Activated CD8-positive, alpha-beta T cell treated with anti-CD3 and anti-CD28 coated beads for 36 hours (primary cell): ENCODE measurements around the gene GGT6. TPM values are rescaled to one million over a fixed set of nuclear protein-coding genes. Genes with fewer than 3 reads are reported as not detected.

ENCODE experiments used
- ATAC-seq: fragments of 200-7000 bp; cut with Tn5 transposase; one replicate; pipeline ENCODE4 v1.10.0; 2021; ENCODE audit warnings: mild to moderate bottlenecking, moderate library complexity
- CTCF ChIA-PET: fragments of 350-600 bp; sonication (Branson Sonifier 250); formaldehyde crosslinking; loops from one replicate; lab custom pipeline; 2021; ENCODE audit warnings: antibody characterized with exemption; lab: Charles Lee
- POLR2A ChIA-PET: fragments of 350-600 bp; sonication (Branson Sonifier 250); formaldehyde crosslinking; loops from one replicate; lab custom pipeline; 2021; ENCODE audit warnings: antibody characterized with exemption; lab: Charles Lee
- DNase-seq: peaks from one replicate; pipeline ENCODE4 v3.0.0-alpha.2; 2020
- H3K27ac Mint-ChIP-seq: one replicate; pipeline ENCODE4 v1.8.0; 2021; ENCODE audit warnings: mild to moderate bottlenecking, mixed read lengths
- H3K27me3 Mint-ChIP-seq: one replicate; pipeline ENCODE4 v1.8.0; 2021; ENCODE audit warnings: mixed read lengths
- H3K36me3 Mint-ChIP-seq: one replicate; pipeline ENCODE4 v1.8.0; 2021; ENCODE audit warnings: low read depth, mixed read lengths
- H3K4me1 Mint-ChIP-seq: one replicate; pipeline ENCODE4 v1.8.0; 2021; ENCODE audit warnings: low read depth, mixed read lengths
- H3K4me3 Mint-ChIP-seq: one replicate; pipeline ENCODE4 v1.8.0; 2021; ENCODE audit warnings: mild to moderate bottlenecking, moderate library complexity, mixed read lengths
- H3K9me3 Mint-ChIP-seq: one replicate; pipeline ENCODE4 v1.8.0; 2021; ENCODE audit warnings: mixed read lengths
- intact Hi-C: fragments of 100-400 bp; cut with micrococcal nuclease; formaldehyde crosslinking; loops from one replicate; pipeline ENCODE4 v1.10.0; 2022
- total RNA-seq, 2 experiments: library from RNA; stranded (reverse); gene quantifications; one replicate each; pipeline ENCODE4 v1.2.3, GENCODE V29; 2021
- TF ChIP-seq, protein P1 (sequence below): fragments of 200-600 bp; IDR thresholded peaks from one replicate; pipeline ENCODE4 v1.8.0; 2022; ENCODE audit warnings: antibody characterized with exemption, mild to moderate bottlenecking

GGT6 gene
- total RNA-seq, 2 experiments from 2014 or later: not detected

DNA sequence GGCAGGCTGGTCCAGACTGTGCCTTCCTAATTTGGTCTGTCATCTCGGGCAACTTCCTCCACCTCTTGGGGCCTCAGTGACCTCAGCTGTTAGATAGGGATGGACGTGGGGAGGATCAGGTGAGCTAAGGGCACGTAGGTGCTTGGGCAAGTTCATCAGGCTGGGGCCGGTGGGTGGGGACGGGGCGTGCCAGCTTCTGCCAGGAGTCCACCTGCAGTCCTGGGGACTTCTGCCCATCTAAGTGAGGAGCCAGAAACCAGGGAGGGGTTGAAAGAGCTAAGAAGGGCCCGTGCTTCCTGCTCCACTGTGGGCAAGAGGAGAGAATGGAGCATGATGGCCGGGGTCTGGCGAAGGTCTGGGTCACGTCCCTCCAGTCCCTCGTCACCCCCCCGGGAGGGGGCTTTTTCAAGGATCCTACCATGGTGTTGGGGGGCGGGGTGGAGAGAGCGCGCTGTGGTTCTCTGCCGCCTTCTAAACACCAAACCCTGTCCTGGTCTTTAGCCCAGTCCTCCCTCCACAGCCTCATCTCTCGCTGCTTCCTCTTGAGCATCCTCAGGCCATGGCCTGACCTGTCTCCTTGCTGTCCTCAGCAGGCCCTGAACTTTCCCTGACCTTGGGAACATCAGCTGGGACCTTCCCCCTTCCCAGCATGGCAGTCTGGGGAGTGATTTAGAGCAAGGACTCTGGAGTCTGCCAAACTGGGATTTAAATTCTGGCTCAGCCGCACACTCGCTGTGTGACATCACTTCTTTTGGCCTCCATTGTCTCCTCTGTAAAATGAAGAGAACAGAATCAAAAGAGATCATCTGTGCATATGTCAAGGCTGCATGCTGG is 40.1 kb downstream of the GGT6 start:
- H3K4me1 Mint-ChIP-seq: no peaks in the 10 kb centered on the region
- DNase-seq (no peak), ATAC-seq (no peak)
- H3K27ac Mint-ChIP-seq: no peak overlapping the region
- ChIA-PET CTCF (interaction anchor here (1.1 to 1.3 kb wide), 2 partner anchors 47 to 100 kb away, joined by 3 to 4 read pairs; no protein-coding TSS in a partner anchor), POLR2A (no interaction called here)
- H3K9me3 Mint-ChIP-seq: no peaks in the 10 kb centered on the region
- intact Hi-C loops: no loop called here
- no peaks in the 10 kb centered on the region for H3K36me3 Mint-ChIP-seq
- H3K27me3 Mint-ChIP-seq: no peaks in the 10 kb centered on the region
- H3K4me3 Mint-ChIP-seq: no peak overlapping the region
- TF ChIP-seq, protein P1, sequence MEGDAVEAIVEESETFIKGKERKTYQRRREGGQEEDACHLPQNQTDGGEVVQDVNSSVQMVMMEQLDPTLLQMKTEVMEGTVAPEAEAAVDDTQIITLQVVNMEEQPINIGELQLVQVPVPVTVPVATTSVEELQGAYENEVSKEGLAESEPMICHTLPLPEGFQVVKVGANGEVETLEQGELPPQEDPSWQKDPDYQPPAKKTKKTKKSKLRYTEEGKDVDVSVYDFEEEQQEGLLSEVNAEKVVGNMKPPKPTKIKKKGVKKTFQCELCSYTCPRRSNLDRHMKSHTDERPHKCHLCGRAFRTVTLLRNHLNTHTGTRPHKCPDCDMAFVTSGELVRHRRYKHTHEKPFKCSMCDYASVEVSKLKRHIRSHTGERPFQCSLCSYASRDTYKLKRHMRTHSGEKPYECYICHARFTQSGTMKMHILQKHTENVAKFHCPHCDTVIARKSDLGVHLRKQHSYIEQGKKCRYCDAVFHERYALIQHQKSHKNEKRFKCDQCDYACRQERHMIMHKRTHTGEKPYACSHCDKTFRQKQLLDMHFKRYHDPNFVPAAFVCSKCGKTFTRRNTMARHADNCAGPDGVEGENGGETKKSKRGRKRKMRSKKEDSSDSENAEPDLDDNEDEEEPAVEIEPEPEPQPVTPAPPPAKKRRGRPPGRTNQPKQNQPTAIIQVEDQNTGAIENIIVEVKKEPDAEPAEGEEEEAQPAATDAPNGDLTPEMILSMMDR: no peak

DNA sequence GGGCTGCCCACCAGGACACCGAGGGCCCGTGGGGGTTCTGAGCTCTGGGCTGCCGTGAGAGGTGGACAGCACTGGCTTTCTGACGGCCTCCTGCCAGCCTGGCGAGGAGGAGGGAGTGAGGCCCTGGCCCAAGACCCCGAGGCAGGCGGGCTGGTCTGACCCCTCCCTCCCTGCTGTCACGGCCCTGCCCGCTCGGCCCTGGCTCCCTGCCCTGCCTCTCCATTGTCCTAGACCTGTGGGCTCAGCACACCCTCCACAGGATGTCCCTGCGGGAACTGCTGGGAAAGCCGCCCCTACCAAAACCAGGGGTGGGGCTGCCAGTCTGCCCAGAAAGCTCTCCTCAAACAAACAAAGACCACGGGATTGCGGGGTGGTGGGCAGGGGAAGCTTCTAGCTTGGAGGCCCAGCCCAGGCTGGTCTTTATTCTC is 41.0 kb downstream of the GGT6 start:
- Mint-ChIP-seq H3K27me3 (no peaks in the 10 kb centered on the region), H3K4me1 (no peaks in the 10 kb centered on the region), H3K27ac (no peak overlapping the region), H3K4me3 (no peak overlapping the region), H3K9me3 (no peaks in the 10 kb centered on the region), H3K36me3 (no peaks in the 10 kb centered on the region)
- CTCF ChIA-PET: interaction anchor here (1.3 kb wide), 1 partner anchor 48 kb away, joined by 4 read pairs; no protein-coding TSS in a partner anchor
- ATAC-seq (no peak), DNase-seq (no peak)
- POLR2A ChIA-PET: interaction anchor here (1.0 kb wide), 1 partner anchor 33 kb away, joined by 3 read pairs; no protein-coding TSS in a partner anchor
- TF ChIP-seq, protein P1: no peak
- intact Hi-C loops: no loop called here

- intact Hi-C loops: no loop called here
- H3K4me1 Mint-ChIP-seq: no peaks in the 10 kb centered on the region
- no peaks in the 10 kb centered on the region for H3K27me3 Mint-ChIP-seq
- H3K36me3 Mint-ChIP-seq: no peaks in the 10 kb centered on the region
- no peak overlapping the region for H3K4me3 Mint-ChIP-seq
- ATAC-seq: no peak
- H3K9me3 Mint-ChIP-seq: no peaks in the 10 kb centered on the region
- no peak for DNase-seq
- ChIA-PET POLR2A (interaction anchor here (0.8 to 1.0 kb wide), 2 partner anchors 17 to 33 kb away, joined by 3 read pairs; no protein-coding TSS in a partner anchor), CTCF (interaction anchor here (1.3 kb wide), 1 partner anchor 49 kb away, joined by 4 read pairs; no protein-coding TSS in a partner anchor)
- TF ChIP-seq, protein P1: no peak
- no peak overlapping the region for H3K27ac Mint-ChIP-seq
Measured at GRCh38 chr17:4518901-4519300, 41.5 kb downstream of the GGT6 start.

- TF ChIP-seq, protein P1: no peak
- no peaks in the 10 kb centered on the region for H3K9me3 Mint-ChIP-seq
- DNase-seq: no peak
- ATAC-seq: no peak
- H3K4me3 Mint-ChIP-seq: no peak overlapping the region
- H3K27me3 Mint-ChIP-seq: no peaks in the 10 kb centered on the region
- POLR2A ChIA-PET: no interaction called here
- H3K4me1 Mint-ChIP-seq: no peaks in the 10 kb centered on the region
- CTCF ChIA-PET: interaction anchor here (0.7 to 2.1 kb wide), 3 partner anchors 50 to 317 kb away, joined by 4 to 8 read pairs (median 6); no protein-coding TSS in a partner anchor
- no peaks in the 10 kb centered on the region for H3K36me3 Mint-ChIP-seq
- no peak overlapping the region for H3K27ac Mint-ChIP-seq
- intact Hi-C loops: no loop called here
Measured at GRCh38 chr17:4516735-4517134, 43.6 kb downstream of the GGT6 start.

GRCh38 chr17:4515501-4515900 is 44.9 kb downstream of the GGT6 start:
- H3K4me1 Mint-ChIP-seq: peaks cover 2% of the 10 kb centered on the region
- H3K27me3 Mint-ChIP-seq: no peaks in the 10 kb centered on the region
- no peak for DNase-seq
- no peak for ATAC-seq
- H3K27ac Mint-ChIP-seq: no peak overlapping the region
- TF ChIP-seq, protein P1: no peak
- ChIA-PET CTCF (no interaction called here), POLR2A (no interaction called here)
- intact Hi-C loops: no loop called here
- no peaks in the 10 kb centered on the region for H3K9me3 Mint-ChIP-seq
- no peak overlapping the region for H3K4me3 Mint-ChIP-seq
- no peaks in the 10 kb centered on the region for H3K36me3 Mint-ChIP-seq
